ENCODE measurements around the gene TBXAS1.

TBXAS1 gene

DNA sequence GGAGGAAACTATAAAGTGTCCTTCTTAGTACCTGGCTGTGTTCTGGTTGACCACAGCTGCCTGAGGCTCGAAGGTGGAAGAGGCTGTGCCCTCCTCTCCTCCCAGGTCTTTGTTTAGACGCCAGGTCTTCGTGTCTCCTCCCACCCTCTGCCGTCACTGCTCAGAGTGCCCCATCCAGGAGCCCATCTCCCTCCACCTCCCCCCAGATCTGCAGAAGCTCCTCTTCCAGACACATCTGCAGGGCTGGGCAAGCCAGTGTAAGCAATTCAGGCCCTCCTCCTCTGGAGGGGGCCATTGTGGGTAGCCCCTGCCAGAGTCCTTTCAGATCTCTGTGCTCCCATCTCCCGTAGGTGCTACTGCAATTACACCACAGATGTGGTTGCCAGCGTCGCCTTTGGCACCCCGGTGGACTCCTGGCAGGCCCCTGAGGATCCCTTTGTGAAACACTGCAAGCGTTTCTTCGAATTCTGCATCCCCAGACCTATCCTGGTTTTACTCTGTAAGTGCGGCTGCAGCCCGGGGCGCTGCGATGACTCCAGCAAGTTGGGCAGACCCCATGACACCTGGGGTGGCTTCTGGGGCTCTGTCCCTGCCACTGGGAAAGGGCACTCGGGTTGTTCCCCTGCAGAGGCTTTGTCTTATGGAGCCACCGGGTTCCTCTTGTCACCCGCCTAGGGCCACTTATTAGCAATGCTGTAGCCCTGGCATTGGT lies 126.2 kb downstream of the TBXAS1 start:
- no peak for DNase-seq (ENCODE audit: extremely low read depth, low read depth)
- TF ChIP-seq, protein P1, sequence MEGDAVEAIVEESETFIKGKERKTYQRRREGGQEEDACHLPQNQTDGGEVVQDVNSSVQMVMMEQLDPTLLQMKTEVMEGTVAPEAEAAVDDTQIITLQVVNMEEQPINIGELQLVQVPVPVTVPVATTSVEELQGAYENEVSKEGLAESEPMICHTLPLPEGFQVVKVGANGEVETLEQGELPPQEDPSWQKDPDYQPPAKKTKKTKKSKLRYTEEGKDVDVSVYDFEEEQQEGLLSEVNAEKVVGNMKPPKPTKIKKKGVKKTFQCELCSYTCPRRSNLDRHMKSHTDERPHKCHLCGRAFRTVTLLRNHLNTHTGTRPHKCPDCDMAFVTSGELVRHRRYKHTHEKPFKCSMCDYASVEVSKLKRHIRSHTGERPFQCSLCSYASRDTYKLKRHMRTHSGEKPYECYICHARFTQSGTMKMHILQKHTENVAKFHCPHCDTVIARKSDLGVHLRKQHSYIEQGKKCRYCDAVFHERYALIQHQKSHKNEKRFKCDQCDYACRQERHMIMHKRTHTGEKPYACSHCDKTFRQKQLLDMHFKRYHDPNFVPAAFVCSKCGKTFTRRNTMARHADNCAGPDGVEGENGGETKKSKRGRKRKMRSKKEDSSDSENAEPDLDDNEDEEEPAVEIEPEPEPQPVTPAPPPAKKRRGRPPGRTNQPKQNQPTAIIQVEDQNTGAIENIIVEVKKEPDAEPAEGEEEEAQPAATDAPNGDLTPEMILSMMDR (IDR thresholded peaks at IDR 0.05; ENCODE audit: low read depth, low read length) = no peak

DNA sequence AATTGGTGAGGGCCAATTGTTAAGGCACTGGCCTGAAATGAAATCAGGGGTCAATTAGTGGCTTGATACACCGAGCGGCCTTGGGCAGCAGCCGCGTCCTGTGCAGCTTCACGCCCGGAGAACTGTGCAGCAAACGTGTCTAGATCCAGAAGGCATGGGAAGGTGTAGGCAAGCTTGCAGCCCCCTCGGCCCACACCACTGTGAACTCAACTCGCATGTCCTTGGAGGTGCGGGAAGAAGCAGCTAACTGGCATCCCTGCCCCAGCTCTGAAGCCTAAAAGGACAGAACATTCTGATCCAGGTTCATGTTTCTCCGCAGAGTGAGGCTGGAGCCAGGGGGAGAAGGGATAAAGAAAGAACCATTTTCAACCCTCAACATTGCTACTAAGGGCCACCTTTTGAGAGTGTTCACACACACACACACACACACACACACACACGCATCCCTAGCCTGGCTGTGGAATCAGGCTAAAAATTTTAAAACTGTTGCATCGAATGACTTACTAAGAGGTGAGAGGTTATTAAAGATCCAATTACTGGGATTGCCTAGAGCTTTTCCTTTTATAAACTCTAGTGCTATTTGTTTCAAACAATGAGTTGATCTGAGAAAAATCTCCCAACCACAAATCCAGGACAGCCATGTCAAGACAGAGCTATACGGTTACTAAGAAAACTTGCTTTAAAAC lies 129.7 kb downstream of the TBXAS1 start:
- TF ChIP-seq, protein P1 (IDR thresholded peaks at IDR 0.05; ENCODE audit: low read depth, low read length) = no peak
- DNase-seq (ENCODE audit: extremely low read depth, low read depth) = no peak

DNA sequence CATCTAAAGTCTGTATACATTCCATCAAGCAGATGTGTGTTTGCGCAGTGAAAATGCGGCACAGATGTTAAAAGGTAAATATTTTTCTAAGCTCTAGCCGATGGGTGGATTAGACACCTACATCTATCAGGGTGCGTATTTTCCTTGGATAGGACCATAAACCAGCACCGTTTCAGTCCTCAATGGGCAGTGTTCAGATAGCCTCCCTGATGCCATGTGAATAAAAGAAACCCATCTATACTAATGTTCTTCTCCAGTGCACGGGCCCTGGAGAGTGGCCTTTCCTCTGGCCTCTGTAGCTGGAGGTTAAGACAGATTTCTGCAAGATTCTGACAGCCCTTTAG lies 130.2 kb downstream of the TBXAS1 start:
- TF ChIP-seq, protein P1 (IDR thresholded peaks at IDR 0.05; ENCODE audit: low read depth, low read length) = no peak
- DNase-seq (ENCODE audit: extremely low read depth, low read depth) = no peak

DNA sequence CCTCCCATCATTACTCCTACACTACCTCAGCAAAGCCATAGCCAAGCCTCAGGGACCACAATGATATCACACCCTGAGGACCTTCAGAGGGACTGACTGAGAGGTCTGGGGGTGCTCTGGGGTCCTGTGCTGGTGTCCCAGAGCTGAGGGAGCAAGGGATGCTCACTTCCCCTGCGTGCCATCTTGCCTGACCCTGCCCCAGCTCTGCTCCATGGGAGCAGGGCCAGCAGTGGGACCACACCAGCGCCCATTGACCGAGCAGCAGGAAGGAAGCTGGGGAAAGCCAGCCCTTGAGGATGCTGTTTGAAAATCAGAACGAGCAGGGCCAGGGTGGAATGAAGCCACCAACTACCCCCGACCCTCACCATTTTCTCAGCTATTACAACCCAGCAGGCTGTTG lies 130.7 kb downstream of the TBXAS1 start:
- TF ChIP-seq, protein P1 (IDR thresholded peaks at IDR 0.05; ENCODE audit: low read depth, low read length) = no peak
- no peak for DNase-seq (ENCODE audit: extremely low read depth, low read depth)

DNA sequence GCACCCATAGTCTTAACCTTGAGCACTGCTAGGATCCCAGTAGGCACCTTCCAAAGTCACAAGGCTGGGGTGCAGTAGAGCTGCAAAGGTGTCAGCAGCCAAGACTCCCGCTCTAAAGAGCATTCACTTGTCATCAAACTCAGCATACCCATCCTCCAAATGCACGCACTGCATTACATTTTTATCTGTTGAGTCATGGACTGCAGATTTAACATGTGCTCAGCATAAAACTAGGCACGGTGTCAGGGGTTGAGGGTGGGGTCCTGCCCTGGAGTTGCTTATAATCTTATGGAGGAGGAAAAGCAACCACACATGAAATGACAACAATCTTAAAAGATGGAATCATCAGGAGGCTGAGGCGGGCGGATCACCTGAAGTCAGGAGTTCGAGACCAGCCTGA lies 131.1 kb downstream of the TBXAS1 start:
- DNase-seq (ENCODE audit: extremely low read depth, low read depth) = no peak
- TF ChIP-seq, protein P1 (IDR thresholded peaks at IDR 0.05; ENCODE audit: low read depth, low read length) = no peak

DNA sequence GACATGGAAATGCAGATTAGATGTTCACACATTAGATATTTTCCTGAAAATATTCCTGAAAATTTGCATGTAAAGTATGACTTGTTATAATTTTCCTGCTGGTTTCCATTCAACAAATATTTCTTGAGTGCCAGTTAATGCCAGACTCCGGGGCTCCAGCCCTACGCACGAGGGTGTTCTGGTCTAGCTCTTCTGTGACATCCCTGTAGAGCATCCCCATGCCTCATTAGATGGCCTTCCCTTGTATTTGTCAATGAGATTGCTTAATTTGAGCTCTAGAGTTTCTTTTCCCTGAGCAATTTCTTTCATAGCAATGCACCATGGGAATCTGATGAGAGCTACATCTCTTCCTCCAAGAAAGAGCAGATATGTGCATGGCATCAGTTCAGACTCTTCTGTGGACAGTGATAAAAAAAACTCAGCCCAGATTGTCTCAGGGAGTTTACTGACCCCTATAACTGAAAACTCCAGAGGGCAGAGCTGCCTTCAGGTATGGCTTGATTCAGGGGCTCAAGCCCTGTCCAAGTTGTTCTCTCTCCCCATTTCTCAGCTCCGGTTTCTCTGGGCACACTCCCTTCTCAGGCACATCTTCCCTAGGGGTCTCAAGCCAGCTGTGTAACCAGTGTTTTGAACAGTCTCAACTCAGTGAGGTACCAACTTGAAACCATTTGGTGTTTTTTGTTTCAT lies 137.0 kb downstream of the TBXAS1 start:
- DNase-seq (ENCODE audit: extremely low read depth, low read depth) = no peak
- TF ChIP-seq, protein P1 (IDR thresholded peaks at IDR 0.05; ENCODE audit: low read depth, low read length) = no peak

DNA sequence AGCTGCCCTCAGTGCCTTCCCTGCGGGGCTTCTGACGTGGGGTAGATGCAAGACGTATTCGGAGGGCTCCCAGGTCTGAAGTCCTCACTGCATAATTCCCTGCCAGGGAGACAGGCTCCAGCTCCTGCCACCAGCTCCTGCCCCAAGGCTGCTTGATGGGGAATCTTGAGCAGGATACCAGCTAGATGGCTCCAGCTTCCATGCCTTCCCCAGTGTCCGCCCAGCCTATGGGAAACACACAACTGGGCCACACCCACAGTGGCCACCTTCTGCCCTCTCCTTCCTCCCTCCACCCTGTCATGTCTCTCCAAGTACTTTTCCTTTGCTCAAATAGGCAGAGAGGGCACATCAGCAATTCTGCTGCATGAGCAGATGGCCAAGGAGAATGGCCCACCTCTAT lies 137.9 kb downstream of the TBXAS1 start:
- TF ChIP-seq, protein P1 (IDR thresholded peaks at IDR 0.05; ENCODE audit: low read depth, low read length) = no peak

More for the DNA sequence above, 137.9 kb downstream of the TBXAS1 start:
- DNase-seq (ENCODE audit: extremely low read depth, low read depth) = no peak
